Stimulated activated CD8-positive, alpha-beta memory T cell treated with anti-CD3 and anti-CD28 coated beads, Interleukin-4, amount 100 ng/mL, for 4 hours (primary cell): ENCODE data around the gene POLRMT.

Experiments used
- DNase-seq, 2 donors: peaks; one replicate each; pipeline ENCODE4 v3.0.0-alpha.2; 2020; ENCODE audit warnings: low read depth in 2 of 2, low spot score in 1 of 2

POLRMT gene

GRCh38 chr19:663682-664117, 30.4 kb upstream of the POLRMT start:
- no peak for DNase-seq

DNA sequence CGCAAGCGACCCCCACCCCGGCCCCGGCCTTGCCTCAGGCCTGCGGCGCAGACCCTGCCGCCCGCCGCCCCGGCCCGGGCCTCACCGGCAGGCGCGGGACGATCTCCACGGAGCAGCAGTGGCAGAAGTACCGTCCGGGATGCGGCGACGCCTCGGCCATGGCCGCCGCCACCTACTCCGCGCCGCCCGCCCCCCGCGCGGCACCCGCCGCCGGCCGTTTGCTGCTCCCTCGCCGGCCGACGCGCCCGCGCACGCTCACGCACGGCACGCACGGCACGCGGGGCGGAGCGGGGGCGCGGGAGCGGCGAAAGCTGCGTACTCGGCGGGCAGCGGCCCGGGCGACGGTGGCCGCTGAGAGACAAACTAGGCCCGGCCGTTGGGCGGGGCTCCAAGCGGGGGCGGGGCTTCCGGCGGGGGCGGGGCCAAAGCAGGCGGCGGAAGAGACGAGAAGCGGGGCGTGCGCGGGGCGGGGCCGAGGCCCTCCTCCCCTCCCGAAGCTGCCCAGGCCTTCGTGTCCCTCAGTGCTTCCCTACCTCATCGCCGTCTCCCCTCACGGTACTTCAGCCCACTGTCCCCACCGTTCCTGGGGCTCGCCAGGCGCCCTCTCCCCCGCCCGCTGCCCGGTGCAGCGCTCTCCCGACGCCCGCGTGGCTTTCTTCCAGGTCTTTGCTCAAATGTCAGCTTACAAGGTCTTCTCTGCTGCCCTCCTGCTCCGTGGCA, 29.8 kb upstream of the POLRMT start, which contains the start of gene RNF126:
Gene RNF126 (minus strand): TSS at position 253 of the 720 bp plus-strand sequence. CDS start 93 bp downstream, at position 160.
- DNase-seq: peak; percentile 90 to 93

DNA sequence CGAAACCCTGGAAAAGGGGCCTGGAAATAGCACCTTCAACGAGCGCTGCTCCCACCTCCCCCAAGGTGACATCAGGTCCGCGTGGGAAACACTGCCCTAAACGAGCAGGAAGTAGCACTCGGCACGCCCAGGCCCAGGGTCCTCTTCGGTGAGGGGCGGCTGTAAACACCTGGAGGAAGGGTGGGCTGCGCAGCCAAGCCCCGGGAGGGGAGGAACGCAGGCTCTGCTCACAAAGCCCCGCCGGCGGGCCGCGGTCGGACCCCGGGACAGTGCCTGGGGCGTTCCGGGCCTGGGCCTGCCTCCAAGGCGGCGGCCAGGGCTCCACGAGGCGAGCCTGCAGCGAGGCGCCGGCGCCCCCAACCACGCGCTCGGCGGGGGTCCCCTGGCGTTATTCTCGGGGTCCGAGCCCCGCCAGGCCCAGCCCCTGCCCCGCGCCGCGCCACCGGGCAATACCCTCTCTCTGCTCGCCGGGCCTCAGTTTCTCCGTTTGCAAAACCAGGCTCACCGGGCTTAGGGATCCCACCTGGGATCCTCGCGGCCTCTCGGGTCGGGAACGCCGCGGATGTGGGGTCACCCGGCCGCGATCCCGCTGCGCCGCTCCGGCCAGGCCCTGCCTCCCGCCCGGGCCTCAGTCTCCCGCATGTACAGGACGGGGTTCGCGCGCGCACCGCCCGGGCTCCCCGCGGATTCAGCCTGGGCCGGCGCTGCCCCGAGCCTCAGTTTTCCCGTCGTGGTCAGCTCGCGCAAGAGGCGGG, 29.0 kb upstream of the POLRMT start:
- peak; percentile 48 to 57 for DNase-seq

DNA sequence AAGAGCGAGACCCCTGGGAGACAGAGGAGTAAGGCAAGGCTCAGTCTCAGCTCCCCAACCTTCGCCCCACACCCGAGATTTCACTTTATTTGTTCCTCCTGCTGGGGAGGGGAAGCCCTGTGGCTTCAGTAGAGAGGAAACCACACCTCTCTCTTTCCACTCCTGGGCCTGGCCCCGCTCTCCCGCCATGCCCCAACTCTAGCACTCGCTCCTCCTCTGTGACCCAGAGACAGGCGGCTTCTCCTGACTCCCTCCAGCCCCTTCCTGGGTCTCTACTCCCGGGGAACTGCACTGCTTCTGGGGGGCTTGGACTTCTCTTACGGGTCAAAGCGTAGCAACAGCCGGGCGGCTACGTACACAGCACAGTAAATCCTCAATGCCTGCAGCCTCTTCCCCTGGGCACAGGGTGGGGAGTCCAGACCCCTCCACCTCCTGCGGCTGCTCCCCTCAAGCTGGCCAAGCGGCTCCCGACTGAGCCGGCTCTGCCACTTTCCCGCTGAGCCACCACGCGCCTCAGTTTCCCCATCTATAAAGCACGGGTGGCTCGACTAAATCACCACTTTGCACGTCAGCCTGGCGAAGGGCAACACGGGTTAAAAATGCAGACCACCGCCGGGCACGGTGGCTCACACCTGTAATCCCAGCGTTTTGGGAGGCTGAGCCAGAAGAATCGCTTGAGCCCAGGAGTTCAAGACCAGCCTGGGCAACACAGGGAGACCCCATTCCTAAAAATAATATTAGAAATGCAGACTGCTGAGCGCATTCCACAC, 28.3 kb upstream of the POLRMT start:
- DNase-seq: peak in 1 of 2 donors; percentile 38

DNA sequence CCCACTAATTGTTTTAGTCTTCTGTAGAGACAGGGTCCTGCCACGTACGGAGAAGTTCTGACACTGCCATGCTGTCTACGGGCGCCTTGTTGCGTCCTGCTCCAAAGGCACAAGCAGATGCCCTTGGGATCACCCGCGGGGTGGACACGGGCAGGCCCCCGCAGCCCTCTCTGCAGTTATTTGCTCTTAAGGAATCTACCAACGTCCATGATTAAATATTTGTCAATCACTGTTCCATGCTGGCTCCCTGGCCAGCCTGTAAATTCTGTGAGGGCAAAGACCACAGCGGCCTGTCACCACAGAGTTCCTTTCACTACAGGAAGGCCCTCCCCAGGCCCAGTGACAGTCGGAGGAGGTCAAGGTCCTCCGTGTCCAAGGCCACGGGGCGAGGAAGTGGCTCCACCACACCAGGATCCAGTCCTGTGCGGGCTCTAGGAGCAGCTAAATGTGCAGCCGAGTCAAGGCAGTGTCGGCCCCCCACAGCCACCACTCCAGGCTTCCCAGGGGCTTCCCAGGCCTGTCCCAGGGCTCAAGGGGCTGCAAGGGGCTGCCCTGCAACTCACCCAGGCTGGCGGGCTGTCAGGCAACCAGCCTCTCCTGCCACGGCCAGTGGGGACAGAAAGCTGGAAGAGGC, 27.6 kb upstream of the POLRMT start:
- DNase-seq: no peak

- peak in 1 of 2 donors; percentile 49 for DNase-seq
Observed at GRCh38 chr19:658916-659839, 25.8 kb upstream of the POLRMT start.

- DNase-seq: no peak
Observed at GRCh38 chr19:658059-658839, 24.9 kb upstream of the POLRMT start.

DNA sequence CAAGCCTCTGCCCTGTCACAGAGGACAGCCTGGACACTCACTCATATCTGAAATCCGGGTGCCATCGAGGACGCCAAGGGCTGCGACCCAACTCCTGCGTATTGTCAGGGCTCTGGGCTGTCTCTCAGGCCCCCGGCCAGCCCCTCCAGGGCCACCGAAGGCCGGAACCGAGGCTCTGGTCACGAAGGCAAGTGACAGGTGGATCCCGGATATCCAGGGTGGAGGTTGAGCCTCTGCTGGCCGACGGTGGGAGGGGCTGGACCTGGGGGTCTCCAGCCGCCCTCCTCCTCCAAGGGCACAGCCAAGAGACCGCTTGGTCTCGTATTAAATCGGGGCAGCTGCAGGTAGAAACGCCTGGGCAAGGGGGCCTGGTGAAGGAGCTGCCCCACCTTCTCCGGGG, 24.3 kb upstream of the POLRMT start:
- no peak for DNase-seq

DNA sequence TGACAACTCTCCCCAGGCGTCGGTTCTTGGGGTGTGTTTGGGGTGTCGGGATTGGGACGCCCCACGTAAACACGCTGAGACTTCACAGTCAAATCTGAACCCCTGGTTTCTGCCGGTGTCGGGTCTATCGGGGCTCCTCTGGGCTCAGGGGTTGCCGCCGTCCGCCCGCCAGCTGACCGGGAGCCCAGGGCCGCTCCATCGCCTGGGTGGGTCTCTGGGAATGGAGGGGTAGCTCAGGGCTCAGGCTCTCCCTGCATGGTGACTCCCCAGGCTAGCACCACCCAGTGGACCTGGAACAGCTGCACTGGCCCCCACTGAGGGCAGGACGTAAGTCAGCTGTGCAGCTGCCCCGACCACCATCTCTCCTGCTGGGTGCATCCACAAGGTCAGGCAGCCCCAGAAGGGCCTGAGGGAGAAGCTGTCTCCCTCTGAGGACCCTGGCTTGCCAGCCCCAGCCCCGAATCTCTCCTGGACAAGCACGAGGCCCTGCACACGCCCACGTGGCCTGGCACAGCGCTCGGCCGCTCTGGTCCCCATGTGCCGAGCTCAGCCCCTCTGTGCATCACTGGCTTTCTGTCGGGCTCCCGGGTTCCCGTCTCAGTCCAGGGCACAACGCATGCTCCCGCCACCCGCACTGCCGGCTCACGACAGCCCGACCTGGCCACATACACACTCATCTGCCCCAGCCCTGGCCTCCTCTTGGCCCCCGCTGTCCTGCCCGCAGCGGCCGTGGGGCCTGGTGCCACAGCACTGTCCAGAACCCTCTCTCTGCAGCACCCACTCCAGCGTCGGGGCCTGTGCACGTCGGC, 23.6 kb upstream of the POLRMT start:
- DNase-seq: no peak

DNA sequence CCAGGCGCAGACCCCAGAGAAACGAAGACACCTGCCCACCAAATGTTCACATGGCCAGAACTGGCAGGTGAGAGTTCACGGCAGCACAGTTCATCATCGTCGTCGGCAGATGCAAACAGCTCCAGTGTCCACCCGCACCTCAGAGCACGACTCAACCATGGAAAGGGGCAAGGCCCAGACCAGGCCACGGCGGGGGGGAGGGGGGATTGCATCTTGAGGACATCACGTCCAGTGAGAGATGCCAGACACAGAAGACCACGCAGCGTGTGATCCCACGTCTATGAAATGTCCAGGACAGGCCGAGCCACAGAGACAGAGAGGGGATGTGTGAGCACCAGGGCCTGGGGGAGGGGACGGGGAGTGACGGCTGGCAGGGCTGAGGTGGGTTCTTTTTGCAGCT, 22.4 kb upstream of the POLRMT start:
- DNase-seq: no peak

- DNase-seq: no peak
Observed at GRCh38 chr19:653425-653824, 20.1 kb upstream of the POLRMT start.

GRCh38 chr19:652467-653389, 19.4 kb upstream of the POLRMT start:
- no peak for DNase-seq

GRCh38 chr19:651991-652390, 18.7 kb upstream of the POLRMT start:
- no peak for DNase-seq

GRCh38 chr19:651114-651818, 17.9 kb upstream of the POLRMT start:
- DNase-seq: no peak

GRCh38 chr19:650121-650520, 16.8 kb upstream of the POLRMT start:
- DNase-seq: no peak

DNA sequence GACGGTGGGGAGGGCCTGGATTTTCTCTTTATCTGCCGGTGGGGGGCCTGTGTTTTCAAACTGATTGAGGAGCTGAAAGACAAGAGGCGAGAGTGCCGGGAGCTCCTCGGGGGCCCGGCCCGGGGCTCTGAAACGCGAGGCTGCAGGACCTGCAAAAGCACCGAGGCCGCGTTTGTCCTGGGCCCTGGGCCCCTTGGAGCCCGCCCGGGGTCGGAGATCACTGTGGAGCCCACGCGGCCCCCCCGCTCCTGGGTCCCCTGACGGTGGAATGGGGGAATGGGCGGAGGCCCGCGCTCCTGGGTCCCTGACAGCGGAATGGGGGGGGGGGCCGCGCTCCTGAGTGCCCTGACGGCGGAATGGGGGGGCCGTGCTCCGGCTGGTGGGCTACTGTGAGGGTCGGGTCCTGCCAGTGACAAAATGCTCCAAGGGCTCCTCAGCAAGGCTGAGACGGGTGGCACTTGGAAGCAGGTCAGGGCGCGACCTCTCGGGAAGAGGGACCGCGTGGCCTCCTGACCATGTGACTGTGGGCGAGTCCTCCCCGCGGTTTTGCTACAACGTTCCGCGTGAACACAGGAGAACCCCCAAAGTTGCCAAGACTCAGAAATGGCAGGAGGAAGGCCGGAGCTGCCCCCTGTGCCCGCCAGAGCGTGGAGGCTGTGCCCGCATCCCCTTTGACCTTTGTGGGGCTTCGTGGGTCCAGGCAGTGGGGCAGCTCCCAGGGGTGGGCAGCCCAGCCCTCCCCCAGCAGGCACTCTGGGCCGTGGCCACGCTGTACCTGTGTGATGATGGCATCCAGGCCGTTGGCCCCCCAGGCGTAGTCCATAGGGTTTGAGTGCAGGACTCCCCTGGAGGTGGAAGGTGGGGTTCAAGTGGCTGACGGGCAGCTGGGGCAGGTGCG, 15.8 kb upstream of the POLRMT start:
- no peak for DNase-seq
